GM13977 (cell line): ENCODE results near the gene JAGN1.

Experiments used
- DNase-seq: peaks from one replicate; pipeline ENCODE4 v3.0.0; 2012; ENCODE audit warnings: low spot score
- in situ Hi-C: fragments of 300-500 bp; cut with MboI; formaldehyde crosslinking; loops from one replicate; pipeline ENCODE4 v1.12.0; 2022; ENCODE audit warnings: low sequenced_read_pairs, low pct_unique_long_range_greater_than_20kb, mixed read lengths, inconsistent platforms; ENCODE audit not compliant: unreplicated experiment
- TF ChIP-seq, protein P1 (sequence below): IDR thresholded peaks from 2 replicates; pipeline ENCODE4 v1.5.1; 2012; ENCODE audit warnings: mild to moderate bottlenecking, control low read depth; ENCODE audit not compliant: insufficient read depth; ENCODE audit errors: extremely low read depth, missing control alignments

Gene JAGN1

DNA sequence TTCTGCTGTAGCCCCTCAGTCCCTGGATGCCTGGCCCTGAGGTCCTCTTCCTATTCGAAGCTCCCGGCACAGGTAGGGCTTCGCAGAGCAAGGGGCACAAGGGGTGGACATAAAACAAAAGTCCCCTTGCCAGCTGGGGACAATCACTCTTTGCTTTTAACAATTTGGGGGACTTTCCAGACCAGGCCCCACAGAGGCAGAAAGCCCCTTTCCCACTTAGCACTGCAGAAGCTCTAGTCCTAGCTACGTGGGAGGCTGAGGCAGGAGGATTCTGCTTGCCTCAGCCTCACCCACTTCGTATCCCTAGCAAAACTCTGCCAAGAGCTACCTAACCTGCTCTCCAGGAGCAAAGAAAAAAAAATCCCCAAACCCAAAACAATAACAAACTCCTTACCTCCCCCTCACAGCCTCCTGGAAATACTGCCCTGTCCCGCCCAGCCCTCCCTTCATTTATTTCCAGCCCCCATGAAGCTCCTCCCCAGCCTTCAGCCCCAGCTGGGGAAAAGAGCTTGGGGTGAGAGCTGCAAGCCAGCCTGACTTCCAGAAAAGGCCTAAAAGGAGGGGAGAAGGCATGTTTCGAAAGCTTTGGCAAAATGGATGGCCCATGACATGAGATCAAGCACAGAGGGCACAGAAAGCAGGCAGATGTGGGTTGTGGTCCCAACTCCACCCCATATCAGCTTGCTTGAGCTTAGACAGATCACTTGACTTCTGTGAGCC, 10.4 kb upstream of the JAGN1 start, which contains the start of gene CIDEC:
CIDEC (minus strand) TSS at position 424 of the 720 bp plus-strand sequence. CDS start 1,767 bp downstream, outside the sequence.
- peak; percentile 60 for DNase-seq
- in situ Hi-C loops: no loop called here
- TF ChIP-seq, protein P1, sequence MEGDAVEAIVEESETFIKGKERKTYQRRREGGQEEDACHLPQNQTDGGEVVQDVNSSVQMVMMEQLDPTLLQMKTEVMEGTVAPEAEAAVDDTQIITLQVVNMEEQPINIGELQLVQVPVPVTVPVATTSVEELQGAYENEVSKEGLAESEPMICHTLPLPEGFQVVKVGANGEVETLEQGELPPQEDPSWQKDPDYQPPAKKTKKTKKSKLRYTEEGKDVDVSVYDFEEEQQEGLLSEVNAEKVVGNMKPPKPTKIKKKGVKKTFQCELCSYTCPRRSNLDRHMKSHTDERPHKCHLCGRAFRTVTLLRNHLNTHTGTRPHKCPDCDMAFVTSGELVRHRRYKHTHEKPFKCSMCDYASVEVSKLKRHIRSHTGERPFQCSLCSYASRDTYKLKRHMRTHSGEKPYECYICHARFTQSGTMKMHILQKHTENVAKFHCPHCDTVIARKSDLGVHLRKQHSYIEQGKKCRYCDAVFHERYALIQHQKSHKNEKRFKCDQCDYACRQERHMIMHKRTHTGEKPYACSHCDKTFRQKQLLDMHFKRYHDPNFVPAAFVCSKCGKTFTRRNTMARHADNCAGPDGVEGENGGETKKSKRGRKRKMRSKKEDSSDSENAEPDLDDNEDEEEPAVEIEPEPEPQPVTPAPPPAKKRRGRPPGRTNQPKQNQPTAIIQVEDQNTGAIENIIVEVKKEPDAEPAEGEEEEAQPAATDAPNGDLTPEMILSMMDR: no peak

DNA sequence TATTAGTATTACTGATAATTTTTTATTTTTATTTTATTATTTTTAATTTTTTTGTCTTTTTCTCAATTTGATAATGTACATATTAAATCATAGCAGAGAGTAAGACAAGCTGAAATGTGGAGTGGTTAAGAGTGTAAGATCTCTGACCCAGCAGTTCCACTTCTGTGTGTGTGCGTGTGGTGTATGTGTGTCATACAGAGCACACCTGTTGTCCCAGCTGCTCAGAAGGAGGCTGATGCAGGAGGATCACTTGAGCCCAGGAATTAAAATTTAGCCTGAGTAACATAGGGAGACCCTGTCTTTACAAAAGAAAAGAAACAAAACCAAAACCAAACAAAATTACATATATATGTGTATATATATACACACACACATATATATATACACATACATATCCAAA, 9.0 kb upstream of the JAGN1 start:
- in situ Hi-C loops: no loop called here
- TF ChIP-seq, protein P1: no peak
- no peak for DNase-seq

DNA sequence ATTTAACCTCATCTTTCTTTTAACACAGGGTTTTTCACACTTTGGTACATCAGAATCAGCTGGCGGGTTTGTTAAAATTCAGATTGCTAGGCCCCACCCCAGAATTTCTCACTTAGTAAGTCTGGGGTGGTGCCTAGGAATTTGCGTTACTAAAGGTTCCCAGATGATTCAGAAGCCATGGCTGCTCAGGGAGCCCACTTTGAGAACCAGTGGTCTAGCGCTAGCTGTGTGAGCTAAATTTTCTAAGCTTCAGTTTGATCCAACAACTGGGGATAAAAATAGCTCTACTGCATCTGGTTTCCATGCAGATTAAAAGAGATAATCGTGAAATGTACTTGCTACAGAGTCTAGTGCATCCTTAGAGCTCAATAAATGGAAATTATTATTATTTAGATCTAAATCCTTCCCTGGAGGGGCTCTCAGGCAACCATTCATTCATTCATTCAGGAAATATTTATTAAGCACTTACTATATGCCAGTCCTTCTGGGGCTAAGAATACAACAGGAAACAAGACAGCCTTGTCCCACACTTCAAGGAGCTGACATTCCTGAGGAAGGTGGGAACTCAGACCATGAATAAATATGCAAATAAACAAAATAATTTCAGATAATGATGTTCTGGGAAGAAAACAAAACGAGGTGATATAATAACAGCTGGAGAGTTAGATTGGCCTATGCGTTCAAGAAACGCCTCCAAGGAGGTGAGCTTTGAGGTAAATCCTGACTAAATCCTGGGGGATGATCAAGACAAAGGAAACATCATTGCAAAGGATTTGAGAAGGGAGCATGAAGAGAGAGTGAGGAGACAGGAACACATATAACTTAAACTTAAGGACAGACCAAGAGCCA, 6.5 kb upstream of the JAGN1 start:
- no peak for DNase-seq
- in situ Hi-C loops: no loop called here
- TF ChIP-seq, protein P1: no peak

DNA sequence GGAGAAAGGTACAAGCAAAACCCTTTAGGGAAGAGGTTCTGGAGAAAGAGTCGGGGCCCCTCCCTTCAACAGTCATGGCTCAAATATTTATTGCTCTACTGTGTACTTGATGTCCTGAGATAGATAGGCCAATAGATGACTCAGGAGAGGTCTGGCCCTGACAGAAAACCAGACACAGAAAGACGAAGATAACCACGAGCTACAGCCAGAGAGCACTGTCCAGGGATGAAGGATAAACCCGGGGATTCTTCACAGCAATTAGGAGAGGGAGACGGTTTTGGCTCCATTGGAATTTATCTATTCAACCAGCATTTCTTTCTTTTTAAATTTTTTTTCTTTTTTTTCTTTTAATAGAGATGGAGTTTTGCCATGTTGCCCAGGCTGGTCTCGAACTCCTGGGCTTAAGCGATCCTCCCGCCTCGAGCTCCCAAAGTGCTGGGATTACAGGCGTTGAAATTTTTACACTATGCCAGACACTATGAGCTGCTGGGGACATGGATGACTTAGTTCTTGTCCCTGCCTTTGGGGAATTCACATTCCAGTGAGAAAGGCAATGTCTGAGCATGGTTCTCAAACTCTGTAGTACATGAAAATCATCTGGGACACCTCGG, 5.8 kb upstream of the JAGN1 start:
- no peak for DNase-seq
- in situ Hi-C loops: no loop called here
- TF ChIP-seq, protein P1: no peak

DNA sequence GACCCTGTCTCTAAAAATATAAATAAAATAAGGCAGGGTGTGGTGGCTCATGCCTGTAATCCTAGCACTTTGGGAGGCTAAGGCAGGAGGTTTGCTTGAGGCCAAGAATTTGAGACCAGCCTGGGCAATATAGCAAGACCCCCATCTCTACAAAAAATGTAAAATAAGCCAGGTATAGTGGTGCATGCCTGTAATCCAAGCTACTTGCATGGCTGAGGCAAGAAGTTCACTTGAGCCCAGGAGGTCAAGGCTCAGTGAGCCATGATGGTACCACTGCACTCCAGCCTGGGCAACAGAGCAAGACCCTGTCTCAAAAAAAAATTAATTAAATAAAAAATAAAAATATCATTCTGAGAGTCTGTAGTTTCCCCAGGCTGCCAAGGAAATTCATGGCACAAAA, 4.1 kb upstream of the JAGN1 start:
- no peak for DNase-seq
- TF ChIP-seq, protein P1: no peak
- in situ Hi-C loops: no loop called here

DNA sequence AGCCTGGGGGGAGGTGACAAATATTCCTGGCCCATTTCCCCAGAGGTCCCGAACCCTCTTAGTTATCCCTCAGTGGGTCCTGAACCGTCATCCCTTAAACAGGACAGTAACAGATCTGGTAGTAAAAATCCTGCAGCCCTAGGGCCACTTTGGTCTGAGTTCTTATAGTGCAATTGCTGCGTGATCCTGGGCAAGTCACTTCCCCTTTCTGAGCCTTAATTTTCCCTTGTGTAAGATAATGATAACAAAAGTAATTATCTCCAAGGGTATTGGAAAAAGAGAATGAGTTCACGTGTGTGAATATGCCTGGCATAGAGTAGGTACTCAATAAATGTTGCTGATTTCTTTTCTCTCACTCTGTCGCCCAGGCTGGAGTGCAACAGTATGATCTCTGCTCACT, 2.9 kb upstream of the JAGN1 start:
- DNase-seq: no peak
- in situ Hi-C loops: no loop called here
- TF ChIP-seq, protein P1: no peak
